Left colon (tissue), 2 donors: ENCODE data around the gene HOMER2. TPM values are rescaled to one million over a fixed set of nuclear protein-coding genes. Genes with fewer than 3 reads are reported as not detected.
"Not testable (repeated sequence)": the region's sequence is repeated elsewhere in the genome, so short reads cannot be mapped to it uniquely, and the experiment has no call there.

Experiments used
- ATAC-seq: fragments of 200-7000 bp; cut with Tn5 transposase; one replicate; pipeline ENCODE4 v1.9.1; 2020; ENCODE audit warnings: mild to moderate bottlenecking, moderate library complexity
- DNase-seq, 2 donors: peaks; one replicate each; pipeline ENCODE4 v3.0.0-alpha.2; 2020
- intact Hi-C, 2 donors: fragments of 100-400 bp; cut with DNase I in 1 of 2; cut with micrococcal nuclease in 1 of 2; formaldehyde crosslinking; loops; one replicate each; pipeline versions ENCODE4 v1.11.2 to v1.14.0; 2022; cut with DNase I, micrococcal nuclease
- long read RNA-seq: library from polyadenylated mRNA; unstranded; transcript quantifications from one replicate; pipeline ENCODE4 v2.0.0, GENCODE V29; 2021
- total RNA-seq, 2 donors: library from RNA; stranded (reverse); fragmentation: NEBNext Ultra II Directional; extraction: Animal tissue kit (Norgen Biotek cat#: 25700); gene quantifications; one replicate each; pipeline ENCODE4 v1.2.1, GENCODE V29; 2021
- donor health status: DM: no; HTN: no; CAD: no.
- donor health status: DM: yes; HTN: yes; CAD: no.

HOMER2 gene
- total RNA-seq, result 1 to 10 TPM; 2.0 to 2.1 TPM
- long read RNA-seq, result 0 reads

DNA sequence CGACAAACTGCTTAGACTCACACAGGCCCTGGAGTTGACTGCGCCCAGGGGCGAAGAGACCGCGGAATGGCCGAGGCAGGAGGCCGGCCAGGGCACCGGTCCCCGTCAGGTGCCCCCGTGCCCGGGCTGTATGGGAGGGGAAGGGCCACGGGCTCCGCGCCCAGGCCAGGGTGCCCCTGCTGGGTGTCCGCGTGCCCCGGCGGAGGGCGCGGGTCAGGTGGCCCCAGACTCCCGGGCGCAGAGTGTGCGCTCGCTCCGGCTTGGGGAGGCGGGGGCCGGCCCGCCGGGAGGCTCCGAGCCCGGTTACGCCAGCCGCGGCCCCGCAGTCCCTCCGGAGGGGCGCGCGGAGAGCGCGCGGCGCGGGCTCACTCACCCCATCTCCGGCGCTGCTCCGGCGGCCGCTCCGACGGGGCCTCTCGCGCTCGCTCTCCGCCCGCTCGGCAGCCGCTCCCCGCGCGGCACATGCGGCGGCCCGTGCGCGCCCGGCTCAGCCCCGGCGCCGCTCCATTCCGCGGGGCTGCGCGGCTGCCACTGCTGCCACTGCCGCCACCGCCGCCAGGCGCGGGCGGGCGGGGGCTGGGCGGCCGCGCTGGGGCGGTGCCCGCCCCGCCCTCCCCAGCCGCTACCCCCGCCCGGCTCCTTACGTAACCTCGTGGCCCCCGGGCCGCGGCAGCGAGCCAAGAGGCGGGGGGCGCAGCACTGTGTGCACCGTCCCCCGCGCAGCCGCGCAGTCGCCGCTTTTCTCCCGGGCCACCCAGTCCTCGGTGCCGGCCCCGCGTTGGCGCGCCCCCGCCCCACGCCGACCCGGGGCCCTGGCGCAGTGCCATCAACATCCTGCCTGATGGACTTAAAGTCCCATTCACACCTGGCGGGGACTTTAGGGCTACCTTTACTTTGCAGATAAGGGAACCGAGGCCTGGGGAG, at the start of gene HOMER2:
HOMER2 (minus strand) TSS at position 563 of the 924 bp plus-strand sequence; CDS start at position 378, 185 bp downstream.
- ATAC-seq (peak; percentile 60), DNase-seq (peak; percentile 26 to 27)
- intact Hi-C loops, result no loop called here

DNA sequence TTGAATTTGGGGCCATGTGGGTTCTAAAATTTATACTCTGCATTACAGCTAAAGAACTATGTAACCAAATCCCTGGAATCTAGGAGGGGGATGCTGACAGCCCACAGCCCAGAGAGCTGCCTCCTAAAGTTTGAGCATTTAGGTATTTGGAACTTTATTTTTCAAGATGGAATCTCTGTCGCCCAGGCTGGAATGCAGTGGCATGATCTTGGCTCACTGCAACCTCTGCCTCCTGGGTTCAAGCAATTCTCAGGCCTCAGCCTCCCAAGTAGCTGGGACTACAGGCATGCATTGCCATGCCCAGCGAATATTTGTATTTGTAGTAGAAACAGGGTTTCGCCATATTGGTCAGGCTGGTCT, 48.1 kb upstream of the HOMER2 start:
- intact Hi-C loops, result loop anchor here in 1 of 2 donors (10.0 kb wide), 1 partner anchor 204 kb away; the partner anchor contains the start of gene HDGFL3
- not testable (repeated sequence) for DNase-seq, ATAC-seq

DNA sequence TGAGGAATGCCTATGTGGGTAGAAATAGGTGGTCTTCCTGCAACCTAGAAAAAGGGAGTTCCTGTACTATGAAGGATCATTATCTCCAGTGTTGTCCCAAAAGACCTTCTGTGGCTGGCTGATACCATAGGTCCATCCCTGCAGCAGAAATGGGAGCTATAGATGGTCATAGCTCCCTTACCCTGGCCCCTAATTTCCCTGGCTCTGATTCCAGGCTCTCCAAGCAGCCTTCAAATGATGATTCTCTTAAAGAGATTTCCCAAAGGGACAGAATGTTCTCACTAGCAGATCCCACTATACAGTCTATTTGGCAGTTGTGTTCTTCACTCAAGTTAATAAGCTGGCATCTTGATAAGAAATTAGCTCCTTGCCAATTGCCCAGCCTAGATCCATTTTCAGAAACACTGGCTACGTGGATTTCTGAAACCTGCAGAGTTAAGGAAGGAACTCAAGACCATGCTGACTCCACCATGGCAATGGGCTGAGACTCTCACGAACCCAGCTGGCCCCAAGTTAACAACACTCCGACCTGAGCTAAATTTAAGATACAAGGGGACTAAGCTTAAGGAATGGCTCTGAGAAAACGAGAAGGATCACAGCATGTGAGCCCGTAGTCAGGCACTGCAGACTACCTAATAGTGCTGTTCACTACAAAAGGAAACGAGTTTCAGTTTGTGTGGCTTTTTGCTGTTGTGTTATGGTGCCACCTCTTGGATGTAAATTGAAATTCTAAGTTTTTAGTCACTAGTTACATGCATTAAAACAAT, 47.6 kb upstream of the HOMER2 start:
- ATAC-seq (peak; percentile 77), DNase-seq (no peak)
- intact Hi-C loops, result loop anchor here in 1 of 2 donors (10.0 kb wide), 1 partner anchor 205 kb away; the partner anchor contains the start of gene HDGFL3

DNA sequence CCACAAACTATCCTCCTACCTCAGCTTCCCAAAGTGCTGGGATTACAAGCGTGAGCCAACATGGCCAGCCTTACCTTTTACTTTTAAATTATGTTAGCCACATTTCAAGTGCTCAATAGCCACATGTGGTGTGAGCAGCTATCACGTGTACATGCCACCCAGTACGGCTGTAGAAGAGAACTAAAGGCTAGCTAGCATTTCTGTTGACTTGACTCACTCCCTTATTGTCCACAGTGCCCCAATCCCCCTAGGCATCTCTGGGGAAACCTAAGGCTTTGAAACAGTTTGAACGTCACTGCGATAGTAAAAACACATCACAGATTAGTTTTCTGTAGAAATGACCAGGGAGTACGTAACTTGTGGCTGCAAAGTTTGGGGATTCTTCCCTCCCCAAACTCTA, 46.9 kb upstream of the HOMER2 start:
- DNase-seq (no peak), ATAC-seq (no peak)
- intact Hi-C loops, result no loop called here

DNA sequence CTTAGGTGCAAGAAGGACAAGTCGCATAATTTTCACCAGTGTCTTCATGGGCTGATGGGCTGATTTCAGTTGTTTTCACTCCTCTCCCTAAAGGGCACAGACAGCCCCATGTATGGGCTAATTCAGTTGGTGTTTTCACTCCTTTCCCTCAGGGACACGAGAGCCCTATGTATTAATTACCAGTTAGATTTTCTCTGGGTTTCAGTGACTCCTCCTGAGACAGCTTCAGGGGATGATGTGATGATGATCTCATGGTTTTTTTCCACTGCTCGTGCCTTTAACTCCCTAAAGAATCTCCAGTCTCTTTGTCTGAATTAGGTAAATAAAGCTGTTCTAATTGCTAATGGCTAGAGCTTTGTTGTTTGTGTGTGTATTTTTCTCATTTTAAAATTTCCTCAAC, 43.4 kb upstream of the HOMER2 start:
- ATAC-seq (no peak), DNase-seq (no peak)
- intact Hi-C loops, result no loop called here

DNA sequence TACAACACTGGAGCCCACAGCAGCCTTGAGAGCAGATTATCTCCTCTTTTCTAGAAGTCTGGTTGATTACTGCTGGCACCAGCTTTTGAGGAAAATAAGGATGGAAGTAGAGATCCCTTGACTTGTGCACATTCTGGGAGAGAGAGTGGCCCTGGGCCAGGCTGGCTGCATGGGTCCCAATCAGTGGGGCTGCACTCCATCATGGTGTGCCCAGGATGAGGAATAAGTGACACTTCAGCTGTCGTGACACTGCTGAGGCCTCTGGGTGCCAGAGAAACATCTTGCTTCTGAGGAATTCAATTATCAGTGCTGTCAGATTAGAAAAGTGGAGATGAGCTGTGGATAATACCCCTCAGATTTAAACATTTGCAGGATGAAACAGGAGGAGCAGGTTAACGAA, 42.6 kb upstream of the HOMER2 start:
- intact Hi-C loops, result no loop called here
- no peak for ATAC-seq
- DNase-seq, result no peak

DNA sequence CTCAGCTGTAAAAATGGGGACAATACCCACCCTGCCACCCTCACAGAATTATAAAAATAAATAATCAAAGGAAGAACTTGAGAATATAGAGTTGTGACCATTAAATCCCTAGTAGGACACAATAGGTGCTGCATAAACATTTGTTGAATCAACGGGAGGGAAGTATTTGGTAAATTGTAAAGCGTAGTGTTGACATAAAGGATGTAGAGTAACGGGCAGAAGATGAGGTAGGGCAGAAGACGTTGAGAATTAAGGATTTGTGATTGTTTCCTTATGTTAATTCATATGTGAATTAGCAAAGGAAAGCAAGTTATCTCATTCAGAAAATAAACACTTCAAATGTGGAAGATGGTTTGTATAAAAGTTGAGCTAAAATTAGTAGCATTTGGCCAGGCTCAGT, 40.6 kb upstream of the HOMER2 start:
- DNase-seq, result no peak
- intact Hi-C loops, result no loop called here
- ATAC-seq, result no peak

DNA sequence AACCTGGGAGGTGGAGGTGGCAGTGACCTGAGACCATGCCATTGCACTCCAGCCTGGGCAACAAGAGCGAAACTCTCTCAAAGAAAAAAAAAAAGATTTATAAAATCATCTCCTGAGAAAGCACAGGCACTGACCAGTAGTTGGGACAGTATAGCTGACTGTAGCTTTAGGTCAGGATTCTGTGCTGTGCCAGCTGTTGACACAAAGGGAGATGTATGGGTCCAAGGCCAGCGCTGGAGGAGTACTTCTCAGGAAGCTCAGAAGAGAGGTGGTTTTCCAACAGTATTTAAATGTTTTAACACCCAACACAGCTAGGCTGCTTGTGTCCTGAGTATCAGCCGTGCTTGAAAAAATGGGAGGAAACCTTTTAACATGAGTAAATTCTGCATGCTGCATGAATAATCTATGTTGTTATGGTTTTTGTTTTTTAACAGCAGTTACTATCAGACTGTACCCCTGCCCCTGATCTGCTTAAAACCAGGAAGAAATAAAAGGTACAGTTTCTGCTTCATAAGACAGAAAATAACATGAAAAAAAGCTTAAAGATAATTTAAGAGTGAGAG, 40.0 kb upstream of the HOMER2 start:
- intact Hi-C loops, result no loop called here
- ATAC-seq, result no peak
- DNase-seq, result no peak

DNA sequence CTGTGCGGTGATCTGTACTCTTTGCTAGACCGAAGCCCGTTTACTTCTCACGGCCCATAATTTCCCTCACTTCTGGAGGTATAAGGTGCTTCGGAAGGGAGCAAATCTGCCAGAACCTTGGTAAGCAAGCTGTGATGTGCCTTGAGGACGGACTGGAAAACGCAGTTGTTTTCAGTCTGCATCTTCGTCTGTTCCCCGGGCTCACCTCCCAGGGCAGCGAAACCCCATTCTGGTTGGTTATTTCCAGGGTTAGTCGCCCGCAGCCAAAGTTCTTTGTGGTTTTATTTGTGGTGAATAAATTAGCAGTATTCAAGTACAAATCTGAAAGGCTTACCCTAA, 33.9 kb upstream of the HOMER2 start:
- peak; percentile 29 for ATAC-seq
- intact Hi-C loops, result no loop called here
- DNase-seq, result no peak

DNA sequence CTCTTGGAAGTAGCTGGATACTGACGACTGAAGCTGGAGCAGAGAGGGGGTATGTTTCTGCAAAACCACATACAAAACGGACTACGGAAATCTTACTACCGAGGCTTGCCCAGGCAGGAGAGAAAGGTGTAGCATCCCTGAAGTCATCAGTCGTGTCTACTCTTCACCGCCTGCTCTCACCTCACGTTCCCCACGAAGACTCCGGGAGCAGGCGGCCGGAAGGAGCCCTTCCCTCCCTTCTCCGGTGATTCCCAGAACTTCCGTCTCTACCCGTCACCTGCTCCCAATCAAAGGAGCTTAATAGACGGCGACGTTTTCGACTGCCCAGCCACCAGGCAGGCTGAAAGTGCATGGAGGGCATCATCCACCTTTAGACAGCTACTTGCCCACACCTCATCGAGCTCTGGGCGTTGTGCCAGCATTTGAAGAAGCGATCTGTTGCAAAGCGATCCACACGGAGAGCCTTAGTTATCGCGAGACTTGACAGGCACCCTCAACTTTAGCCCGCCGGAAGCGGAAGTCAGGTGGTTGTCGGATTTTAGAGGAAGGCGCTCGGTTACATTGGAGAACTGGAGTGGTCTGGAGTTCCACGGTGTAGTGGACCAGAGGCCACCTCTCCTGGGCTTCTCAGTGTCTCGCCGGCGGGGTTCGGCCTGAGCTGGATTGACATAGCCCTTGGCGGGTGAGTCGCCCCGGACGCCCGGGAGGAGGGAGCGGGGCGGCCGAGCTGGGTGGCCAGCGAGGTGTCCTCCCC, 33.3 kb upstream of the HOMER2 start, which contains the start of gene RAMAC:
RAMAC (plus strand) TSS at position 523 of the 754 bp plus-strand sequence. CDS start 2,809 bp downstream, outside the sequence.
- peak; percentile 94 to 95 for DNase-seq
- ATAC-seq, result peak; percentile 98
- intact Hi-C loops, result no loop called here

DNA sequence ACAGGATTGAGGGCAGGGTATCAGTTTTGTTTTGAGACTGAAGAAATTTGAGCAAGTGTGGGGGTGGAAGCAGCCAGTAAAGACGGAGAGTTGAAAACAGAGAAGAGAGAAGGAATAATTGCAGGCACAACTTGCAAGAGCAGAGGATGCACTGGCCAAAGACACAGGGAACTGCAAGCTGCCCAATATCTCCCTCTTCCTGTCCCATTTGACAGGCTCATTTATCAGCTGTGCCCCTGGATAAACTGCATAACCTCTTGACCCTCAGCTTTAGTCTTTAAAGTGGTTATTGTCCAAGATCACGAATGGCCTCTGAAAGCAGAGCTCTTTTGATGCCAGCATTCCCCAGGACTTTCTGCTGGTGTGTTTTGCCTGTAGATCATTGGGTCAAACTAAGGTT, 28.5 kb upstream of the HOMER2 start:
- ATAC-seq (no peak), DNase-seq (no peak)
- intact Hi-C loops, result no loop called here

DNA sequence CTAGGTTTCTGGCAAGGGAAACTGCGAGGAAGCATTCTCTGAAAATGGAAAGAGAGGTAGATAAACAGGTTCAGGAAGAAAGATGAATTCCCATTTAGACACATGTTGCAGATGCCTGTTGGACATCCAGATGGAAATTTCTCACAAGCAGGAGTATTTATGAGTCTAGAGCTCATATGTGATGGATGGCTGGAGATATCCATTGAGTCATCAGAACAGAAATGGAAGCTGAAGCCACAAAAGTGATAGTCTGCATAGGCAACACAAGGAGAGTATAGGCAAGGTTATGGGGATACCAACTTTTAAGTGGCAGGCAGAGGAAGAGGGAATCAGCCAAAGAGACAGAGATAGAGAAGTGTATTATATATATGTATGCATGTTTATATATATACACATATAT, 27.2 kb upstream of the HOMER2 start:
- DNase-seq (no peak), ATAC-seq (no peak)
- intact Hi-C loops, result no loop called here

DNA sequence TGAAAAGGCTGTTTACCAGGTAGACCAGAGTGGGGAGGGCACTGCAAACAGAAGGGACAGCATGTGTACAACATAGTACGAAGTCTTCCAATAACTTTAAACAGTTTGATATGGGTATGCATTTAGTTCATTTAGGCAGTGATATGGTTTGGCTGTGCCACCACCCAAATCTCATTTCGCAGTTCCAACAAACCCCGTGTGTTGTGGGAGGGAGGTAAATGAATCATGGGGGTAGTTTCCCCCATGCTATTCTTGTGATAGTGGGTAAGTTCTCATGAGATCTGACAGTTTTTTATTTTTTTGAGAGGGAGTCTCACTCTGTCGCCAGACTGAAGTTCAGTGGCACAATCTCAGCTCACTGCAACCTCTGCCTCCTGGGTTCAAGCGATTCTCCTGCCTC, 25.9 kb upstream of the HOMER2 start:
- intact Hi-C loops, result no loop called here

DNA sequence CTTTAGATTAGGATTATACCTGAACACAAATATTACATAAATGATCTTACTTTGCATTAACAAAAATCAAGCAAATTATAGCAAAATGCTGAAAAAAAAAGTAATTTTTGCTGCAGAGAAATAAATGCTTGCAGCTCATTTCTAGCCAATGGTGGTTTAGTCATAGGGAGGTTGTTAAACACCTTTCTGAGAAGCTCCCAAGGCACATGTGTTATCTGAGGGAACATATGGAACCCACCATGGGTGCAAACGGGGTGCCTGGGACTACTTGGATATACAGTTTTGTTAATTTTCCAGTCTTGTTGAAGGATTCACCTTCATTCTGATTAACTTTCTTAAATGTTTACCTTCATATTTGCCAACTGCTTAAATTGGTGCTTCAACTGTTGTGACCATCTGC, 24.6 kb upstream of the HOMER2 start:
- ATAC-seq, result no peak
- intact Hi-C loops, result no loop called here
- DNase-seq, result no peak

More for the DNA sequence above, 25.9 kb upstream of the HOMER2 start:
- no peak for DNase-seq
- no peak for ATAC-seq

DNA sequence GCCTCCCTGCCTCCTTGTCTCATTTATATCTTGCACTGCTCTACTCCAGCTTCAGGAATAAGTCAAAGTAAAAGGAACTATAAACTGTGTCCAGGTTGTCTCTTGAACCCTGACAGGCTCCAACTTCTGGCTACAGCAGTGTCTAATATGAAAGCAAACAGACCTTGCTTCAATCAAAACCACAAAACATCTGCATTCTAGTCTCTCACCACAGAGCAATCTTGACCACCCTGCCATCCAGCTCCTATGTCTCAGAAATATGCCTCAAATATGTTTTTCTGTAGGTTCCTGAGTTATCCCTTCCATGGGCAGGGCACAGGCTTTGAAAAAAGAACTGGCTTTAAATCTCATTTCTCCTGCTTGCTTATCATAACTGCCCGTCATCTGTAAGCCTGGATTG, 20.5 kb upstream of the HOMER2 start:
- no peak for DNase-seq
- intact Hi-C loops, result no loop called here
- ATAC-seq, result no peak

DNA sequence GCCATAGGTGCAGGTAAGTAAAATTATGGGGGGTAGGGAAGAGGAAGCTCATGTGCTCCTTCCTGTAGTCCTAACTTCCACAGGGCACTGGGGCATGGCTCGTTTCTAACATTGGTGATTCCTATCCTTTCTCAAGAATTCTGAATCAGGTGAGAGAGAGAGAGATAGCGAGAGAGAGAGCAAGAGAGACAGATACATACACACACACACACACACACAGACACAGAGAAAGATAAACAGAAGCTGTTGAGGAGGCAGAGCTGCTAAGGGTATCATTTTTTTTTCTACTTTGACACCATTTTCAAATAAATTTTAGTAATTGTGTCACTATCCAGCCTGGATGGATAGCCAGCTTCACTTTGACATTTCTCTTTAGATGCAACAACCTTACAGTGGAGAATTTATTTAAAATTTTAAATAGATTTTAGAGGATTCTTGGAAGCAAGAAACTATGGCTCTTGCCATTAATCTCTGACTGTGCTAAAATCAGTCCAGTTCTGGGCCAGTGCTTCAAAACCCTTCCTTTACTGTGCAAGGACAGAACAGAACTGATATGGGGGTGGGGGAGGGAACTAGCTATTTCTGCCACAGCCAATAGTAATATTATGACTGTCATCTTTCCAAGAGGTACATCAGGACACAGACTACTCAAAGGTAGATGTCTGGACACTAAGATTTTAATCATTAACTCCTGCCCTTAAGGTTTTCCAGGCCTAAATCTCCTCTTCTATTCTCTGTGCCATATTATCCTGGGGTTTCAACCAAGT, 18.9 kb upstream of the HOMER2 start:
- ATAC-seq (no peak), DNase-seq (no peak)
- intact Hi-C loops, result no loop called here

DNA sequence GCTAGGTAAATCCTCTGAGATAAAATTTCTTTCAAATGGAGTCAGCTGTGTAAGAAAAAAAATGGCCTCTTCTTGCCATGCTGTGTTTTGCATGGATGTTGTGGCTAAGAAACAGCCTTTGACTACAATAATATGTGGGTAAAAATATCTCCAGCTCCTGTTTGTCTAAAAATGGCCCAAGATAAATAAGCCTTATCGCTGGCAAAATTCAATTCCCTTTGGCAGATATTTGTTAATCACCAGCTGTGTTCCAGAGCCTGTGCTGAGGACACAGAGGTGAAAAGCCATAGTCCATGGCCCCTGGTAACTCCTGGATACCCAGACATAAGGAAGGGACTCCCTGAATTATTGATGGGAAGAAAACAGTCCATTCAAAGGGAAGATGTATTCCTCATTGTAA, 18.2 kb upstream of the HOMER2 start:
- intact Hi-C loops, result no loop called here
- ATAC-seq, result no peak
- no peak for DNase-seq

DNA sequence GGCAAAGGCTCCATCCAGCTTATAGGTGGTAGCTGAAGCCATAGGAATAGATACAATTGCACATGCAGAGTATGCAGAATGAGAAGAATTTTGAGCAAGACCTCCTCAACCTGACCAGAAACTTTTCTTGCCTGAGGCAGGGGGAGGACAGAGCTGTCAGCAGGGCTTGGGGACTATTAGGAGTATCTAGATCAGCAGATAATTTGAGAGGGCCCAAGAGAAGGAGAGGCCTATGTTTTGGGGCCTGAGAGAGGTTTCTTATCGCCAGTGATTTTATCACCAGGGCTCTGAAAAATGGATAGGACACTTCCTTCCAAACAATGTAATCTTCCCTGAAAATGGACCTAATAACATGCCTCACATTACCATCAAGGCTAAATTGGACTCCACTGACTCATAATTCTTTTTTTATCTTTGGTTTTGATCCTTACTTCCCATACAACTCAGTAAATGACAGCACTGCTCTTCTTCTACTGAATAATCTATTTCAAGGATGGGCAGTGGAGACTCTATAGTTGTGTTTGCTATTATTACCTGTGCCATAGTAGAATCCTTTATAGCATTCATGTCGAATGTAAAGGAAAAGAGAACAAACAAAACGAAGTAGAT, 17.7 kb upstream of the HOMER2 start:
- DNase-seq (no peak), ATAC-seq (no peak)
- intact Hi-C loops, result no loop called here
